Measurements from ENCODE around the gene SPAG16.

- TF ChIP-seq, protein P1, sequence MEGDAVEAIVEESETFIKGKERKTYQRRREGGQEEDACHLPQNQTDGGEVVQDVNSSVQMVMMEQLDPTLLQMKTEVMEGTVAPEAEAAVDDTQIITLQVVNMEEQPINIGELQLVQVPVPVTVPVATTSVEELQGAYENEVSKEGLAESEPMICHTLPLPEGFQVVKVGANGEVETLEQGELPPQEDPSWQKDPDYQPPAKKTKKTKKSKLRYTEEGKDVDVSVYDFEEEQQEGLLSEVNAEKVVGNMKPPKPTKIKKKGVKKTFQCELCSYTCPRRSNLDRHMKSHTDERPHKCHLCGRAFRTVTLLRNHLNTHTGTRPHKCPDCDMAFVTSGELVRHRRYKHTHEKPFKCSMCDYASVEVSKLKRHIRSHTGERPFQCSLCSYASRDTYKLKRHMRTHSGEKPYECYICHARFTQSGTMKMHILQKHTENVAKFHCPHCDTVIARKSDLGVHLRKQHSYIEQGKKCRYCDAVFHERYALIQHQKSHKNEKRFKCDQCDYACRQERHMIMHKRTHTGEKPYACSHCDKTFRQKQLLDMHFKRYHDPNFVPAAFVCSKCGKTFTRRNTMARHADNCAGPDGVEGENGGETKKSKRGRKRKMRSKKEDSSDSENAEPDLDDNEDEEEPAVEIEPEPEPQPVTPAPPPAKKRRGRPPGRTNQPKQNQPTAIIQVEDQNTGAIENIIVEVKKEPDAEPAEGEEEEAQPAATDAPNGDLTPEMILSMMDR (IDR thresholded peaks at IDR 0.05): no peak
- TF ChIP-seq POLR2AphosphoS5 (IDR thresholded peaks at IDR 0.05; ENCODE audit: low read depth, low read length) (no peak), EP300 (IDR thresholded peaks at IDR 0.05; ENCODE audit: borderline replicate concordance in 1 of 2, low read depth in 1 of 2, low read length in 1 of 2) (no peak), GABPA (IDR thresholded peaks at IDR 0.05; ENCODE audit: low read depth) (no peak), TEAD4 (IDR thresholded peaks at IDR 0.05; ENCODE audit: borderline replicate concordance, insufficient read depth) (no peak), YY1 (IDR thresholded peaks at IDR 0.05; ENCODE audit: low read depth) (no peak), IRF3 (IDR thresholded peaks at IDR 0.05; ENCODE audit: low read depth, low read length) (no peak), RAD21 (IDR thresholded peaks at IDR 0.05; ENCODE audit: low read length) (no peak), RFX5 (IDR thresholded peaks at IDR 0.05; ENCODE audit: low read length) (no peak), RXRA (IDR thresholded peaks at IDR 0.05; ENCODE audit: borderline replicate concordance, low read depth) (no peak), MEF2A (IDR thresholded peaks at IDR 0.05; ENCODE audit: borderline replicate concordance, low read depth) (no peak), SIN3A (IDR thresholded peaks at IDR 0.05; ENCODE audit: borderline replicate concordance, low read depth, low read length) (no peak)
- TF ChIP-seq, protein P2, sequence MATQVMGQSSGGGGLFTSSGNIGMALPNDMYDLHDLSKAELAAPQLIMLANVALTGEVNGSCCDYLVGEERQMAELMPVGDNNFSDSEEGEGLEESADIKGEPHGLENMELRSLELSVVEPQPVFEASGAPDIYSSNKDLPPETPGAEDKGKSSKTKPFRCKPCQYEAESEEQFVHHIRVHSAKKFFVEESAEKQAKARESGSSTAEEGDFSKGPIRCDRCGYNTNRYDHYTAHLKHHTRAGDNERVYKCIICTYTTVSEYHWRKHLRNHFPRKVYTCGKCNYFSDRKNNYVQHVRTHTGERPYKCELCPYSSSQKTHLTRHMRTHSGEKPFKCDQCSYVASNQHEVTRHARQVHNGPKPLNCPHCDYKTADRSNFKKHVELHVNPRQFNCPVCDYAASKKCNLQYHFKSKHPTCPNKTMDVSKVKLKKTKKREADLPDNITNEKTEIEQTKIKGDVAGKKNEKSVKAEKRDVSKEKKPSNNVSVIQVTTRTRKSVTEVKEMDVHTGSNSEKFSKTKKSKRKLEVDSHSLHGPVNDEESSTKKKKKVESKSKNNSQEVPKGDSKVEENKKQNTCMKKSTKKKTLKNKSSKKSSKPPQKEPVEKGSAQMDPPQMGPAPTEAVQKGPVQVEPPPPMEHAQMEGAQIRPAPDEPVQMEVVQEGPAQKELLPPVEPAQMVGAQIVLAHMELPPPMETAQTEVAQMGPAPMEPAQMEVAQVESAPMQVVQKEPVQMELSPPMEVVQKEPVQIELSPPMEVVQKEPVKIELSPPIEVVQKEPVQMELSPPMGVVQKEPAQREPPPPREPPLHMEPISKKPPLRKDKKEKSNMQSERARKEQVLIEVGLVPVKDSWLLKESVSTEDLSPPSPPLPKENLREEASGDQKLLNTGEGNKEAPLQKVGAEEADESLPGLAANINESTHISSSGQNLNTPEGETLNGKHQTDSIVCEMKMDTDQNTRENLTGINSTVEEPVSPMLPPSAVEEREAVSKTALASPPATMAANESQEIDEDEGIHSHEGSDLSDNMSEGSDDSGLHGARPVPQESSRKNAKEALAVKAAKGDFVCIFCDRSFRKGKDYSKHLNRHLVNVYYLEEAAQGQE (IDR thresholded peaks at IDR 0.05; ENCODE audit: low read depth, low read length): no peak
- TF ChIP-seq, protein P3, sequence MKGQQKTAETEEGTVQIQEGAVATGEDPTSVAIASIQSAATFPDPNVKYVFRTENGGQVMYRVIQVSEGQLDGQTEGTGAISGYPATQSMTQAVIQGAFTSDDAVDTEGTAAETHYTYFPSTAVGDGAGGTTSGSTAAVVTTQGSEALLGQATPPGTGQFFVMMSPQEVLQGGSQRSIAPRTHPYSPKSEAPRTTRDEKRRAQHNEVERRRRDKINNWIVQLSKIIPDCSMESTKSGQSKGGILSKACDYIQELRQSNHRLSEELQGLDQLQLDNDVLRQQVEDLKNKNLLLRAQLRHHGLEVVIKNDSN (IDR thresholded peaks at IDR 0.05; ENCODE audit: borderline replicate concordance, low read depth): no peak
These were observed 766.5 kb downstream of the SPAG16 start for GRCh38 chr2:214050731-214051130.
